HG03025 (cell line): ENCODE measurements around the gene NPAS4.
A peak's percentile ranks its signal among the peaks of the same experiment; 100 is the strongest.
"Not testable (repeated sequence)": the region's sequence is repeated elsewhere in the genome, so short reads cannot be mapped to it uniquely, and the experiment has no call there.

Source experiments
- ATAC-seq: cut with Tn5 transposase; IDR thresholded peaks from one replicate; pipeline ENCODE4 v1.9.1; 2021; ENCODE audit warnings: mild to moderate bottlenecking, moderate library complexity; ENCODE audit not compliant: unreplicated experiment, low FRiP score

The NPAS4 gene

GRCh38 chr11:66415423-66415822 is 5.4 kb upstream of the NPAS4 start:
- no peak for ATAC-seq

DNA sequence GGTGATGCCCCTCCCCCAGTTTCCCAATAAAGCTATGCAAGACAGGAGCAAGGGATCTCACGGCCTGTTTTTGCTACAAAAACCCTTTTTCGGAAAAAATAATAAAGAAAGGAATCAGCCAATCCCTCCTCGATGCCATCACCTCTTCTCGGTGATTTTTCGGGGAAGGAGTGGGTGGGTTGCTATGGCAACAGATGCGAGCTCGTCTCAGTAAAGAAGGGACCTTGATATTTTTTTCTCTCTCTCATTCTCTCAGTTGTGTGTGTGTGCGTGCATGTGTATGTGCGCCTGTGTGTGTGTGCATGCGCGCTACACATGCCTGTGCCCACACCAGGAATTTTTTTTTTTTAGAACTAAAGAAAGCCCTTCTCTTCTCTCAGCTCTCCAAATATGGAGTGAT is 3.8 kb upstream of the NPAS4 start:
- ATAC-seq = no peak

- ATAC-seq = no peak
Measured at GRCh38 chr11:66418168-66418985, 2.5 kb upstream of the NPAS4 start.

GRCh38 chr11:66418986-66419308 is 1.9 kb upstream of the NPAS4 start:
- ATAC-seq = no peak

DNA sequence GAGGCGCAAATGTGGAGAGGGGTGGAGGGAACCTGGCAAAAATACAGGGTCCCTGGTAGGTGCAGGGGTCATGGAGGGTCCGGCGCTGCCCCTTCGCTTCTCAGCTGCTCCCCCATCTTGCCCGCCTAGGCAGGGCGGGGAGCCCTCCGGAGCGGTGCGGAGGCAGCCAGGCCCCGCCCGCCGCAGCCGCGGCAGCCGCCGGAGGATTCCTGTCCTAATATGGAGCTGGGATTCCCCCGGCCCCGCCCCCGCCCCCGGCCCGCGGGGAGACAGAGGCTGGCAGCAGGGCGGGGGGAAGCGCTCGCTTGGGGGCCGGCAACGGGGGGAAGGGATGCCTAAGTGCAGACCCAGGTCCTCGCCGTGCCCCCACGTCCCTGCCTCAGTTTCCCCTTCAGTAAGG is 1.0 kb upstream of the NPAS4 start:
- ATAC-seq = no peak

DNA sequence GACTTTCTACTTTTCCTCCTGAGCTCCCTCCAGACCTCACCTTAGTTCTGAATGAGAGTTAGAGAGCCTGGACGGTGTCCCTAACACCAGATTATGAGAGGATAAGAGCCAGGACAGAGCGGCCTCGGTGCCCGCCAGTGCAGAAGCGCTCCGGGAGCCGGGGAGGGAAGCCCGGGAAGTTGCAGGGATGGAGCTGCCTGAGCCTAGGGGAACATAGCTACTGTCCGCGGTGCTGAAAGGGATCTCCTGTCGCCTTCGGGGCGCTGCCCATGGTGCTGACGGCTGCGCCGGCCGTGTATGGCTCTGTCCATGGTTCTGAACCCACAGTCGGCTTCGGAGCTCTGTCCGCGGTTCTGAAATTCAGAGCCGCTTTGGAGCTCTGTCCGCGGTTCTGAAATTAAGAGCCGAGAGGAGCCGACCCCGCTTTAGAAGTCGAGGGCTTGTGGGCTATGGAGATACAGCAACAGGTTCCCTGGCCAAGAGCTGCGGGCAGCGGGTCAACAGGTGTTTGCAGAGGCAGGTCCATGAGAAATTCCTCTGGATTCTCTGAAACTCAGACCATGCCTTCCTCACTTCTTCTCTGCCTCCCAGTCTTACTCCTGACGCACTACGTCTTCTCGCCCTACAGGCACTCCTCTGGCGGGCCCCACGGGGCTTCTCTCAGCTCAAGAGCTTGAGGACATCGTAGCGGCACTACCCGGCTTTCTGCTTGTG is 814 bp downstream of the NPAS4 start:
- no peak for ATAC-seq

DNA sequence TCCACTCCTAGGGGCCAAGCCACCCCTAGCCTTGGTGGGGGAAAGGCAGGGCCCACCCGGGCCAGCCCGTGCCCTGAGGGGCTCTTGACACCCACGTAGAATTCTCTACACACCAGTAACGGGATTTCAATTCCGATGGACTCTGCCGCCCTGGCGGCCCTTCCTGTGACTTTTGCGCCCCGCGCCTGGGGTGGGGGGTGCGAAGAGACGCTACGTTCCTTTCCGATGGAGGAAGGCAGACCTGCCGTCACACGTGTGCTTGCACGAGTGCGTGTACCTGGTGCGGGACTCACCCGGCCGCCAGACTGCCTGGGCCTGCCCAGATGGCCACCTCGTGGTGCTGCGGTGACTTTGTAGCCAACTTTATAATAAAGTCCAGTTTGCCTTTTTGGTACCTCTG is 5.5 kb downstream of the NPAS4 start:
- ATAC-seq = no peak

DNA sequence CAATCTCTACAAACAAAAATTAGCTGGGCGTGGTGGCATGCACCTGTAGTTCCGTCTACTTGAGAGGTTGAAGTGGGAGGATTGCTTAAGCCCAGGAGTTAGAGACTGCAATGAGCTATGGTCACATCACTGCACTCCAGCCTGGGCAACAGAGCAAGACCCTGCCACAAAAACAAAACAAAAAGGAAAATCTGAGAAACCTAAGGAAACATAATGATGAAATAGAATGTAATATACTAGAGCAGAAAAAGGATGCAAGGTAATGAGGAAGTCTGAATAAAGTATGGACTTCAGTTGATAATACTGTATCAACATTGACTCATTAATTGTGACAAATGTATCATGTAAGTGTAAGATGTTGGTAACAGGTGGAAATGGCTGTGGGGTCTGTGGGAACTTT is 8.1 kb downstream of the NPAS4 start:
- ATAC-seq = no peak

GRCh38 chr11:66429983-66430602 is 9.3 kb downstream of the NPAS4 start:
- ATAC-seq = no peak

DNA sequence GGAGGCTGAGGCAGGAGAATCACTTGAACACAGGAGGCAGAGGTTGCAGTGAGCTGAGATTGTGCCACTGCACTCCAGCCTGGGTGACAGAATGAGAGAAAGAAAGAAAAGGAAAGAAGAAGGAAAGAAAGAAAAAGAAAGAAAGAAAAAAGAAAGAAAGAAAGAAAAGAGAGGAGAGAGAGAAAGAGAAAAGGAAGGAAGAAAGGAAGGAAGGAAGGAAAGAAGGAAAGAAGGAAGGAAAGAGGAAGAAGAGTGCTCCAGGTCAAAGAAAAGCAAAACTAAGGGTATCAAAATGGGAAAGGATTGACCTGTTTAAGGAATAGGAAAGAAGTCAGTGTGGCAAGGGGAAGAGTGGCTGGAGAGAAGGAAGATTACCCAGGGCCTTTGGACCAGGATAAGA is 10.5 kb downstream of the NPAS4 start:
- ATAC-seq = not testable (repeated sequence)

DNA sequence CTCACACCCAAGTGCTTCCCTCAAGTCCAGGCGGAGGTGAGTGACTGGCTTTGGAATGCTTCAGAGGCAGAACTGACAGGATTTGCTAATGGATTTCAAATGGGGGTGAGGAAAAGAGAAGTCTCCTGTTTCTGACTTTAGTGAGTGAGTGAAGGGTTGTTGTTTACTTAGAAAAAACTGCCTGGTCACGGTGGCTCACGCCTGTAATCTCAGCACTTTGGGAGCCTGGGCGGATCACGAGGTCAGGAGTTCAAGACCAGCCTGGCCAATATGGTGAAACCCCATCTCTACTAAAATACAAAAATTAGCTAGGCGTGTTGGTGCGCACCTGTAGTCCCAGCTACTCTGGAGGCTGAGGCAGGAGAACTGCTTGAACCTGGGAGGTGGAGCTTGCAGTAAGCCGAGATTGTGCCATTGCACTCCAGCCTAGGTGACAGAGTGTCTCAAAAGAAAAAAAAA is 11.1 kb downstream of the NPAS4 start:
- ATAC-seq = not testable (repeated sequence)

DNA sequence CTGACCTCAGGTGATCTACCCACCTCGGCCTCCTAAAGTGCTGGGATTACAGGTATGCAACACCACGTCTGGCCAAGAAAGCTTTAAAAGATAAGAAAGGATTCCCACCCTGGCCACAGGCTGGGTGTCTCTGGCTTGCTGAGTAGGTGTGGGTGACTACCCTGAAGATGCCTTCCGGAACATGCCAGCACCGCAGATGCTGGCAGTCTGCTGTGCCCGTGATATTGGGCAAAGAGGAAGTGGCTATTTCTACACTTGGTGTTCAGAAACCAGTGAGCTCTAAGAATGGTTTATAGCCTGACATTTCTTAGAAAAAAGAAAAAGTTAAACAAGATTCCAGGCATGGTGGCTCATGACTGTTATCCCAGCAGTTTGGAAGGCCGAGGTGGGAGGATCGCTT is 11.8 kb downstream of the NPAS4 start:
- no peak for ATAC-seq

GRCh38 chr11:66437979-66438503 is 17.2 kb downstream of the NPAS4 start:
- no peak for ATAC-seq

DNA sequence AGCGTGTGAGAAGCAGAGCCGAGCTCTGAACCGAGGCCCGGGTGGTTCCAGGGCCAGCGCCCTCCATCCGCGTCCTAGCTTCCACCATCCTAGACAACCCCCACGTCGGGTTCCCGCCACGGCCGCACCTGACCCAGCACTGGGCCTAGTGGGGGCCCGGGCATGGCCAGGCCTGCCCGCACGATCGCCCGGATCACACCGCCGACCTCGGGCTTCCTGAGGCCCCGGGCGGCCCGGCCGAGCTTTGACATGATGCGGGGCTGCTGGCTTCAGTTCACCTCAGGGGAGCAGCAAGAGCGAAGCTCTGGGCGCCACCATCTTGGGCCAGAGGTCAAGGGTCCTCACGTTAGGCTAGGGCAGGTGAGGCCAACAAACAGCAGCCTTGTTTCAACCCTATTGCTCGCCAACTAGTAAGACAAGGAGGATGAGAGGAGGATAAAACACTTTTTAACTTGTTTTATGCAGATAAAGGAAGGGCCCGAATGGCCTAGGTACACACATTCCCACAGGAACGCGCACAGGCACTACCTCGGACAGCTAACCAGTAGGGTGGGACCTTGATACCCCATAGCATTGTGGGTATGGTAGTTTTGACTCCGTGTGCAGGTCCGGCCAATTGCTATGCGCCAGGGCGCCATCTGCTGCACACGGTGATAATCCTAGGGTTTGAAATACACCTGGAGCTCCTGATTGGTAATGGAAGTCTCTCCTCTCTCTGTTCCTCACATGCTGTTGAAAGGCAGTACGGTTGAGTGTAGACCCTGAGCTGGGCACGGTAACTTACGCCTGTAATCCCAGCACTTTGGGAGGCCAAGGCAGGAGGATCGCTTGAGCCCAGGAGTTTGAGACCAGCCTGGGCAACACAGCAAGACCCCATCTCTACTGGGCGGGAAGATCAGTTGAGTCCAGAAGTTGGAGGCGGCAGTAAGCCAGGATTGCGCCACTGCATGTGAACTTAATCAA is 17.9 kb downstream of the NPAS4 start, which contains the start of gene MRPL11:
Gene MRPL11 (minus strand): TSS at position 345 of the 963 bp plus-strand sequence. CDS start 94 bp downstream, at position 251.
- ATAC-seq = peak; percentile 83

GRCh38 chr11:66440101-66440939 is 19.5 kb downstream of the NPAS4 start:
- not testable (repeated sequence) for ATAC-seq

GRCh38 chr11:66440940-66441282 is 20.1 kb downstream of the NPAS4 start:
- not testable (repeated sequence) for ATAC-seq

DNA sequence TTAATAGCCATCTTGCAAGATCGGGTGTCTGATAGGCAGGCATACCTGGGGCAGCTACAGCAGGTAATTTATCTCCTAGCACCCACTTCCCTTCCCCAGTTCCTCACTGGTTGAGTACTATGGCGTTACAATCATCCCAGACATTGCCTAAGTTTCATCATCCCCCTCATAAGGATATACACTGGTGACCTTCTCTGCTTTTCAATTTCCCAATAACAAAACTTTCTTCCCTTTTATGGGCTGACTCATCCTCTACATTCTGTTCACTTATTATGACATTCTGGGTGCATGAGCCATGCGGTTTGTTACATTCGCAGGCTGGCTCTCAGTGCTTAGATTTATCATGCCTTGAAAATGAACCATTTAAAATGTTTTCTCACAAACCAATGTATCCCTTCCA is 22.8 kb downstream of the NPAS4 start:
- no peak for ATAC-seq

- no peak for ATAC-seq
Measured at GRCh38 chr11:66447012-66447411, 26.2 kb downstream of the NPAS4 start.

GRCh38 chr11:66448523-66448922 is 27.7 kb downstream of the NPAS4 start:
- ATAC-seq = no peak
